HG03097 (cell line): ENCODE results near the gene GLRA3.
"Not testable (repeated sequence)": the region's sequence is repeated elsewhere in the genome, so short reads cannot be mapped to it uniquely, and the experiment has no call there.

Experiments used
- ATAC-seq: cut with Tn5 transposase; IDR thresholded peaks from one replicate; pipeline ENCODE4 v1.9.1; 2021; ENCODE audit not compliant: unreplicated experiment, low FRiP score

The GLRA3 gene

GRCh38 chr4:174828845-174829701, at the start of gene GLRA3:
Gene GLRA3, minus strand, starts transcription at chr4:174829247. Its CDS starts 436 bp downstream, at chr4:174828811.
- ATAC-seq, result peak; percentile 58

GRCh38 chr4:174874898-174875297, 45.9 kb upstream of the GLRA3 start:
- no peak for ATAC-seq

- no peak for ATAC-seq
Measured at GRCh38 chr4:174873931-174874330, 44.9 kb upstream of the GLRA3 start.

- ATAC-seq, result not testable (repeated sequence)
Measured at GRCh38 chr4:174873146-174873545, 44.1 kb upstream of the GLRA3 start.

- no peak for ATAC-seq
Measured at GRCh38 chr4:174871407-174871806, 42.4 kb upstream of the GLRA3 start.

GRCh38 chr4:174870311-174870710, 41.3 kb upstream of the GLRA3 start:
- no peak for ATAC-seq

- no peak for ATAC-seq
Measured at GRCh38 chr4:174869339-174869738, 40.3 kb upstream of the GLRA3 start.

- no peak for ATAC-seq
Measured at GRCh38 chr4:174867903-174868302, 38.9 kb upstream of the GLRA3 start.

- no peak for ATAC-seq
Measured at GRCh38 chr4:174865418-174865985, 36.5 kb upstream of the GLRA3 start.

GRCh38 chr4:174864031-174864430, 35.0 kb upstream of the GLRA3 start:
- ATAC-seq, result no peak

- no peak for ATAC-seq
Measured at GRCh38 chr4:174860588-174860987, 31.5 kb upstream of the GLRA3 start.

- ATAC-seq, result no peak
Measured at GRCh38 chr4:174859904-174860303, 30.9 kb upstream of the GLRA3 start.

GRCh38 chr4:174856926-174857800, 28.1 kb upstream of the GLRA3 start:
- no peak for ATAC-seq

GRCh38 chr4:174855050-174855449, 26.0 kb upstream of the GLRA3 start:
- no peak for ATAC-seq

GRCh38 chr4:174853629-174854028, 24.6 kb upstream of the GLRA3 start:
- no peak for ATAC-seq

- no peak for ATAC-seq
Measured at GRCh38 chr4:174848596-174848995, 19.5 kb upstream of the GLRA3 start.

GRCh38 chr4:174847801-174848427, 18.9 kb upstream of the GLRA3 start:
- no peak for ATAC-seq

GRCh38 chr4:174835536-174835935, 6.5 kb upstream of the GLRA3 start:
- no peak for ATAC-seq

GRCh38 chr4:174834477-174834876, 5.4 kb upstream of the GLRA3 start:
- no peak for ATAC-seq

- no peak for ATAC-seq
Measured at GRCh38 chr4:174826660-174827059, 2.4 kb downstream of the GLRA3 start.

GRCh38 chr4:174815282-174815681, 13.8 kb downstream of the GLRA3 start:
- no peak for ATAC-seq
